DOHH2 (cell line): ENCODE data around the gene SNRPA1.

Experiments
- CTCF ChIP-seq: fragments of 200-600 bp; sonication (generic); IDR thresholded peaks from one replicate; pipeline ENCODE4 v1.5.1; 2014; ENCODE audit warnings: antibody characterized with exemption, mild to moderate bottlenecking, low read depth, low read length; ENCODE audit not compliant: poor library complexity, severe bottlenecking
- EZH2phosphoT487 ChIP-seq: fragments of 200-600 bp; sonication (generic); IDR thresholded peaks from 2 replicates; pipeline ENCODE4 v1.6.1; 2017; ENCODE audit warnings: borderline replicate concordance, mild to moderate bottlenecking, antibody characterized with exemption, low read length, moderate library complexity, mixed read lengths

- no peak for TF ChIP-seq CTCF
- TF ChIP-seq EZH2phosphoT487: no peak
Measured at GRCh38 chr15:101246824-101247745, 48.0 kb downstream of the SNRPA1 start.
